HEK293T (cell line): ENCODE data around the gene SLC18B1.

ENCODE experiments used
- ARNT ChIP-seq: fragments of 450-650 bp; IDR thresholded peaks from 2 replicates; pipeline ENCODE4 v1.6.1; 2017; ENCODE audit warnings: mild to moderate bottlenecking
- BHLHE40 ChIP-seq: fragments of 450-650 bp; IDR thresholded peaks from 2 replicates; pipeline ENCODE4 v1.6.1; 2016; ENCODE audit warnings: mild to moderate bottlenecking, moderate library complexity, borderline replicate concordance
- CTBP1 ChIP-seq: fragments of 450-650 bp; IDR thresholded peaks from 2 replicates; pipeline ENCODE4 v1.6.1; 2016; ENCODE audit warnings: borderline replicate concordance
- ELF4 ChIP-seq: fragments of 450-650 bp; IDR thresholded peaks from 2 replicates; pipeline ENCODE4 v1.6.1; 2017; ENCODE audit warnings: antibody characterized with exemption
- FOXA1 ChIP-seq: fragments of 450-650 bp; IDR thresholded peaks from 2 replicates; pipeline ENCODE4 v1.6.1; 2016; ENCODE audit warnings: mild to moderate bottlenecking
- FOXK2 ChIP-seq: fragments of 450-650 bp; IDR thresholded peaks from 2 replicates; pipeline ENCODE4 v1.6.1; 2016; ENCODE audit warnings: mild to moderate bottlenecking
- FOXM1 ChIP-seq: fragments of 450-650 bp; IDR thresholded peaks from 2 replicates; pipeline ENCODE4 v1.6.1; 2017; ENCODE audit warnings: mild to moderate bottlenecking, borderline replicate concordance
- HDGF ChIP-seq: fragments of 450-650 bp; IDR thresholded peaks from 2 replicates; pipeline ENCODE4 v1.6.1; 2017; ENCODE audit warnings: antibody characterized with exemption, borderline replicate concordance
- LEF1 ChIP-seq: fragments of 450-650 bp; IDR thresholded peaks from 2 replicates; pipeline ENCODE4 v1.6.1; 2017; ENCODE audit warnings: mild to moderate bottlenecking, borderline replicate concordance
- NFRKB ChIP-seq: fragments of 450-650 bp; IDR thresholded peaks from 2 replicates; pipeline ENCODE4 v1.6.1; 2016; ENCODE audit warnings: mild to moderate bottlenecking, moderate library complexity
- SP1 ChIP-seq: fragments of 450-650 bp; IDR thresholded peaks from 2 replicates; pipeline ENCODE4 v1.6.1; 2017
- SUZ12 ChIP-seq: fragments of 450-650 bp; IDR thresholded peaks from 2 replicates; pipeline ENCODE4 v1.6.1; 2016; ENCODE audit warnings: mild to moderate bottlenecking
- TARDBP ChIP-seq: fragments of 450-650 bp; IDR thresholded peaks from 2 replicates; pipeline ENCODE4 v1.6.1; 2016

DNA sequence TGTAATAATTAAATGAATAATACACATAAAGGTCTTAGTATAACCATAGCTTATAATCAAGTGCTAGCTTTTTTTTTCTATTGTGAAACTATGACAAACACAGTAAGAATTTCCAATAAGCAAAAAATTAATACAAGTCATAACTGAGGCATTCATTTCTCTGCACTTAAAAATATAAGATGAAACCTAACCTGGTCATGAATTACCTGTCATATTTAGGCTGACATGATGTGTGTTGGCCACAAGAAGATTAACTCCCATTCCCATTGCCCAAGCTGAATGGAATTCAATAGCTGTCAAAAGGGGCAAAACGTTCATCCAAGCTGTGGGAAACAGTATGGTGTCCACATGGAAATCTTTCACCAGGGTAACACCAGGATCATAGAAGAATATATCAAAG lies 46.2 kb downstream of the SLC18B1 start:
- TF ChIP-seq BHLHE40 = no peak
- no peak for TF ChIP-seq SUZ12
- TF ChIP-seq FOXA1 = no peak
- TF ChIP-seq SP1 = no peak
- no peak for TF ChIP-seq FOXK2
- TF ChIP-seq NFRKB = no peak
- no peak for TF ChIP-seq TARDBP
- no peak for TF ChIP-seq LEF1
- no peak for TF ChIP-seq HDGF
- TF ChIP-seq FOXM1 = no peak
- no peak for TF ChIP-seq CTBP1
- no peak for TF ChIP-seq ELF4
- TF ChIP-seq ARNT = no peak
